ENCODE data around the gene TNRC6B.

Gene TNRC6B

DNA sequence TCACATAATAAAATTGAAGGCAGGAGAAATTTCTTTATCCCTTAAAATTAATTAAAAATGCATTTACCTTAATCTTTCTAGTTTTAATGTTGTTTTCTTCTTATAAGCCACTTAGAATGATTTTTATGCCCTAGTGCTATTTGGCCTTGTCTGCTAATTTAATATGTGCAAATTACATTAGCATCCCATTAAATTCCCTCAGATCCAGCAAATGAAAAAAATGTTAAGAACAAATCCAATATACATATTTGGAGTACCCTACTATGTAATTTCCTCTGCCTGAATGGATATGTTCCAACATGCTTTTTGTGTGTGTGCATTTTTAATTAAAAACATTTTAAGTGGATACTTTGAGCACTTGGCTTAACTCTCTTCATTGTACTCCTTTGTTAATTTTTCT, 56.9 kb downstream of the TNRC6B start:
- Histone ChIP-seq H3K27me3 (replicated peaks; ENCODE audit: control insufficient read depth, insufficient read depth, low read length) (no peaks in the 10 kb centered on the region), H3K36me3 (ENCODE audit: control insufficient read depth, insufficient read depth, low read length, severe bottlenecking) (peaks cover 13% of the 10 kb centered on the region), H3K4me3 (ENCODE audit: low read length) (no peak overlapping the region), H3K9ac (ENCODE audit: low read length) (no peak overlapping the region), H3K4me1 (ENCODE audit: control insufficient read depth, insufficient read depth, low read length) (peaks cover 27% of the 10 kb centered on the region), H3K9me3 (ENCODE audit: control insufficient read depth, low read length) (no peaks in the 10 kb centered on the region)
- DNase-seq (ENCODE audit: low read depth), result no peak

DNA sequence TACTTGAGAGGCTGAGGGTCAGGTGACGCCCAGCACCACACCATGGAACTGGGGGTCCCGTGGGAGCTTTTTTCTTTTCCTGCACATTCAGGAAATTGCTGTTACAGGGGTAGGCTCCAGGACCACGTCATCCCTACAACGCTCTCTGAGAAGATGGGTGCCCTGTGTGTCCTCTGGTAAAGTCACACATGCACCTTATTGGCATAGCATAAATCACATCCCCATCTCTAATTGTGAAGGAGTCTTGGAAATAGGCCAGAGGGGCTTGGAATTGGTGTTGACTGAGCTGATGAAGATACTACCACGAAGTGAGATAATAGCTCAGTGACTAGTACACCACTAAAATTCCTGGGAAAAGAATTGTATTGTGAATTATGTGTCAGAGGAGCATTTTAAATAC, 57.6 kb downstream of the TNRC6B start:
- H3K4me3 ChIP-seq (ENCODE audit: low read length), result no peak overlapping the region
- peaks cover 27% of the 10 kb centered on the region for H3K4me1 ChIP-seq (ENCODE audit: control insufficient read depth, insufficient read depth, low read length)
- no peak overlapping the region for H3K9ac ChIP-seq (ENCODE audit: low read length)
- no peaks in the 10 kb centered on the region for H3K27me3 ChIP-seq (replicated peaks; ENCODE audit: control insufficient read depth, insufficient read depth, low read length)
- H3K36me3 ChIP-seq (ENCODE audit: control insufficient read depth, insufficient read depth, low read length, severe bottlenecking), result peaks cover 11% of the 10 kb centered on the region
- H3K9me3 ChIP-seq (ENCODE audit: control insufficient read depth, low read length), result no peaks in the 10 kb centered on the region
- DNase-seq (ENCODE audit: low read depth), result no peak

DNA sequence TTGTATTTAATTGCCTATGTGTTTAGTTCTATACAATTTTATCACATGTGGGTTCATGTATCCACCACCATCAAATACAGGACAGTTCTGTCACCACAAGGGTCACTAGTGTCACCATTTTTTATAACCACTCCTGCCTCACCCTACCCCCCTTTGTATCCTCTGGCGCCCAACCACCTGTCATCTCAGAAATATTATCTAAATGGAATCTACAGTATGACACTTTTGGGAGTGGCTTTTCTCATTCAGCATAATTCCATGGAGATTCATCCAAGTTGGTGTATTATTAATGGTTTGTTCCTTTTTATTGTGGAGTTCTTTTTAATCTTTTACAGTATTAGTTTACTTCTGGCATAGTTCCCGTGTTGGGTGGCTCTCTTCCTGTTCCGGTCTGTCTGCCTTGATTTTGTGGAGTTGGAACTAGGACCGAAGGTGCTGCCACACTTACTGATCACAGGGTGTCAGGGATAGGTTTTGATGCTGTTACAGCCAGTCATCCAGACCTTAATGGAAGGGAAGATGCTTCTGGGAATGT, 58.5 kb downstream of the TNRC6B start:
- Histone ChIP-seq H3K4me1 (ENCODE audit: control insufficient read depth, insufficient read depth, low read length) (peaks cover 27% of the 10 kb centered on the region), H3K36me3 (ENCODE audit: control insufficient read depth, insufficient read depth, low read length, severe bottlenecking) (peaks cover 7% of the 10 kb centered on the region), H3K27me3 (replicated peaks; ENCODE audit: control insufficient read depth, insufficient read depth, low read length) (no peaks in the 10 kb centered on the region), H3K9ac (ENCODE audit: low read length) (no peak overlapping the region), H3K9me3 (ENCODE audit: control insufficient read depth, low read length) (no peaks in the 10 kb centered on the region), H3K4me3 (ENCODE audit: low read length) (no peak overlapping the region)
- no peak for DNase-seq (ENCODE audit: low read depth)

DNA sequence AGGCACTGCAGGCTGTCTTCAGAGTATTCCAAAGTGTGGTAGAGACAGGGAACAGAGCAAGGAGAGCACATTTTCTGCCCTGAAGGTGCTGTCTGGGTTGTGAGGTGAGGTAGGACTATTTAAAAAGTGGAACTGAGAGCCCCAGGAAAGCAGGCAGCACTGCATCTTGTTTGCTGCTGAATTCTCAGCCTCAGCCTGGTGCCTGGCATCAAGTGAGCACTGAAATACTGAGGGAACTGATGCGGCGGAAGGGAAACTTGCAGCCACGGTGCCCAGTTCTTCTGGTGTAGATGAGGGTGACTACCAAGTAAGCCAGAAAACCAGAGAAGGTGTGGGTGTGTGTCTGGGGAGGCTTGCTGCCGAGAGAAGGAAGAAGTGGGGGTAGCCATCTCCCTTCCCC, 59.5 kb downstream of the TNRC6B start:
- peaks cover 27% of the 10 kb centered on the region for H3K4me1 ChIP-seq (ENCODE audit: control insufficient read depth, insufficient read depth, low read length)
- H3K36me3 ChIP-seq (ENCODE audit: control insufficient read depth, insufficient read depth, low read length, severe bottlenecking), result peaks cover 2% of the 10 kb centered on the region
- no peak for DNase-seq (ENCODE audit: low read depth)
- no peak overlapping the region for H3K9ac ChIP-seq (ENCODE audit: low read length)
- no peaks in the 10 kb centered on the region for H3K9me3 ChIP-seq (ENCODE audit: control insufficient read depth, low read length)
- no peak overlapping the region for H3K4me3 ChIP-seq (ENCODE audit: low read length)
- no peaks in the 10 kb centered on the region for H3K27me3 ChIP-seq (replicated peaks; ENCODE audit: control insufficient read depth, insufficient read depth, low read length)

DNA sequence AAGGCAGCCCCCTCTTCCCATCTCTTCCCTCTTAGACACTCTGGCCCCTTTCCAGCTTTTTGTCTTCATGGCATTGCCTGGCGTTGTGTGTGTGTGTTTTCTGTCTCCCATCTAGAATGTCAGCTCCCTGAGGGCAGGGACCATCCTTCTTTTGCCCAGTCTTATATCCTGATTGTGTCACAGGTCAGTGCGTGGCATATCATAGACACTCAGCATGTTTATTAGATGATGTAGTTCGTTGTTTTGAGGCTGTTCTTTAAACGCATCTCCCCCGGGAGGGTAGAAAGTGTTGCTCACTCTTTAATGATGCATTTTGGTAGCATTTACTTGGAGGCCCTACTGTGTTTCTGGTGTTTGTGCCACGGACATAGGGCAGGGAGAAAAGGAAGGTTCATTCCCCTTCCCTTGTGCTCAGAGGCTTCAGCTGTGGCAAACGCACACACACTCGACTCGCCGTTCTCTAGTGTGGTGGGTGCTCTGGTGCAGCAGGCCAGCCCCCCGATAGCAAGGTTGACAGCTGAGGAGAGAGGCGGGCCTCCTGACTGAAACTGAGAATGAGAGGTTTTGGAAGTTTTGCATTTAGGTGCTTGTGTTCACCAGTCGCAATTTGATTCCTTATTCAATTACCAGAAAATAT, 60.2 kb downstream of the TNRC6B start:
- no peak for DNase-seq (ENCODE audit: low read depth)
- H3K36me3 ChIP-seq (ENCODE audit: control insufficient read depth, insufficient read depth, low read length, severe bottlenecking), result no peaks in the 10 kb centered on the region
- no peak overlapping the region for H3K9ac ChIP-seq (ENCODE audit: low read length)
- H3K4me1 ChIP-seq (ENCODE audit: control insufficient read depth, insufficient read depth, low read length), result peaks cover 27% of the 10 kb centered on the region
- no peaks in the 10 kb centered on the region for H3K27me3 ChIP-seq (replicated peaks; ENCODE audit: control insufficient read depth, insufficient read depth, low read length)
- H3K4me3 ChIP-seq (ENCODE audit: low read length), result no peak overlapping the region
- no peaks in the 10 kb centered on the region for H3K9me3 ChIP-seq (ENCODE audit: control insufficient read depth, low read length)

DNA sequence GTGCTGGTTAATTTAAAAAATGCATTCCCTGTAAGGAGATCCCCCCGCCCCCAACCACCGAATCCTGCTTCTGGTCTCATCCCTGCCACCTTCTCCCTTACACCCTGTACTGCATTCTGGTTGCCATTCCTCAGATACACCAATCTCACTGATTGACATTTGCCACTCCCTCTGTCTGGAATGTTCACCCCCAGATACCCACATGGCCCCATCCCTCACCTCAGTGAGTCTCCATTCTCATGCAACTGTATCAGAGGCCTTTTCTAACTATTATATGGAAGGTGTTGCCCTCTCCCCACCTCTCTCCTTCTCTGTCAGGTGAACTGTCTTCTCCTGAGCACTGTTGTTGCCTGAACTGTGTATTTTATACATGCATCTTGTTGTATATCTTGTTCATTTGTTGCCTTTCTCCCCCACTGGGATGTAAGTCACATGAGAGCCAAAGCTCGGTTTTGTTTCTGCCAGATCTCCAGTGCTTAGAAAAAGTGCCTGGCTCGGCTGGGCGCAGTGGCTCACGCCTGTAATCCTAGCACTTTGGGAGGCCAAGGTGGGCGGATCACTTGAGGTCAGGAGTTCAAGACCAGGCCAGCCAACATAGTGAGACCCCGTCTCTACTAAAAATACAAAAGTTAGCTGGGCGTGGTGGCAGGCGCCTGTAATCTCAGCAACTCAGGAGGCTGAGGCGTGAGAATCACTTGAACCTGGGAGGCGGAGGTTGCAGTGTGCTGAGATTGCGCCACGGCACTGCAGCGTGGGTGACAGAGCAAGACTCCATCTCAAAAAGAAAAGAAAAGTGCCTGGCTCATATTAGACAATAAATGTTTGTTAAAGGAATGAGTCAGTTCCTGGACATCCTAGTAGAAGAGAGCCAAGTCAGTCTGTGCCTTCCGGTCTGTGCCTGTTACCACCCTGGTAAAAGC, 61.0 kb downstream of the TNRC6B start:
- H3K4me1 ChIP-seq (ENCODE audit: control insufficient read depth, insufficient read depth, low read length), result peaks cover 27% of the 10 kb centered on the region

DNA sequence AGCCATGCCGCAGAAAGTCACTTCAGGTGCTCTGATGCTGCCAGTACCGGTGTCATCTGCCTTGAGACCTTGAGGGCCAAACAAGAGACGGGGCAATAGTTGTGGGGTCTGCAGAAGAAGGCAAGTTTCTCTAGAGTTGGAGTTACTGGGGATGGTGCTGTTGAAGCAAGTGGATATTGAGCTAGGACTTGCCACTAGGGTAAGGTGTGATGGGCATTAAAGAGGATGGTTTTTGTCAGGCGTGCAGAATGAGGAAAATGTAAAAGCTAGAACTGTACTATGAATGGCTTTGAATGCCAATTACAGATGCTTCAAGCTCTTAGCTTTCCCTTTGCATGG, 61.6 kb downstream of the TNRC6B start:
- H3K27me3 ChIP-seq (replicated peaks; ENCODE audit: control insufficient read depth, insufficient read depth, low read length), result no peaks in the 10 kb centered on the region
- no peak overlapping the region for H3K9ac ChIP-seq (ENCODE audit: low read length)
- H3K9me3 ChIP-seq (ENCODE audit: control insufficient read depth, low read length), result no peaks in the 10 kb centered on the region
- peaks cover 27% of the 10 kb centered on the region for H3K4me1 ChIP-seq (ENCODE audit: control insufficient read depth, insufficient read depth, low read length)
- DNase-seq (ENCODE audit: low read depth), result no peak
- H3K4me3 ChIP-seq (ENCODE audit: low read length), result no peak overlapping the region
- H3K36me3 ChIP-seq (ENCODE audit: control insufficient read depth, insufficient read depth, low read length, severe bottlenecking), result no peaks in the 10 kb centered on the region

More for the DNA sequence above, 61.0 kb downstream of the TNRC6B start:
- H3K4me3 ChIP-seq (ENCODE audit: low read length), result no peak overlapping the region
- no peaks in the 10 kb centered on the region for H3K36me3 ChIP-seq (ENCODE audit: control insufficient read depth, insufficient read depth, low read length, severe bottlenecking)
- DNase-seq (ENCODE audit: low read depth), result peak; percentile 48
- H3K9me3 ChIP-seq (ENCODE audit: control insufficient read depth, low read length), result no peaks in the 10 kb centered on the region
- no peak overlapping the region for H3K9ac ChIP-seq (ENCODE audit: low read length)
- no peaks in the 10 kb centered on the region for H3K27me3 ChIP-seq (replicated peaks; ENCODE audit: control insufficient read depth, insufficient read depth, low read length)

DNA sequence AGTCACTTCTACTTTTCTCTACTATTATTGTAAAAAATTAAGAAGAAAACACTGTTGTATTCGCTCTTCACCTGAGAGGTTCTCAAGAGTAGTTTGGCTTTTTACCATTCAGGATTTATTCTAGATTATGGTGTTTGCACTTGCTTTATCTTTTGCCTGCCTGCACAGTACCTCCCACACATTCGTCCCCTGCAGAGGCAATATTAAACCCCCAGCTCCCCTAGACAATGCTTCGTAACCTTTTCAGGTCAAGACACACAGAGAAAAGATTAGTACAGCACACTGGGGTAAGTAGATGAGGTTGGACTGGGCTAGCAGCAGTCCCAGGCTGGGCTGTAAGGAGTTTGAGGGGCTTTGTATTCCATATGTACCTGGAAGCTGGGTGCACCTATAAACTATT, 62.4 kb downstream of the TNRC6B start:
- Histone ChIP-seq H3K9ac (ENCODE audit: low read length) (no peak overlapping the region), H3K9me3 (ENCODE audit: control insufficient read depth, low read length) (no peaks in the 10 kb centered on the region), H3K4me3 (ENCODE audit: low read length) (no peak overlapping the region), H3K27me3 (replicated peaks; ENCODE audit: control insufficient read depth, insufficient read depth, low read length) (no peaks in the 10 kb centered on the region), H3K4me1 (ENCODE audit: control insufficient read depth, insufficient read depth, low read length) (peaks cover 27% of the 10 kb centered on the region), H3K36me3 (ENCODE audit: control insufficient read depth, insufficient read depth, low read length, severe bottlenecking) (no peaks in the 10 kb centered on the region)
- DNase-seq (ENCODE audit: low read depth), result no peak

DNA sequence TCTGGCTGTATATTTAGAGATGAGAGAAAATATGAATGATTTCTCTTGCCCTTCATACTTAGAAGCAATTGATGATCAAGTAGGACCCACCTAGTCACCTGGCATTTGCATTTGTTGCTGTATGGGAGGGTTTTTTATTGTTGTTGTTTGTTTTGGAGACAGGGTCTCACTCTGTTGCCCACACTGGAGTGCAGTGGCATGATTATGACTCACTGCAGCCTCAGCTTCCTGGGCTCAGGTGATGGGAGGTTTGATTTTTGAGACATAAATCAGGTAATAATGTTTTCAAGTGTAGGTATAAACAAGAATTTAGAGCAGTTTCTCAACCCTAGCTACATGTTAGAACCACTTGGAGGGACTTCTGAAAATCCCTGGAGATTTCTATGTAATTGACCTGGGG, 63.0 kb downstream of the TNRC6B start:
- no peak for DNase-seq (ENCODE audit: low read depth)
- H3K27me3 ChIP-seq (replicated peaks; ENCODE audit: control insufficient read depth, insufficient read depth, low read length), result no peaks in the 10 kb centered on the region
- H3K9me3 ChIP-seq (ENCODE audit: control insufficient read depth, low read length), result no peaks in the 10 kb centered on the region
- H3K36me3 ChIP-seq (ENCODE audit: control insufficient read depth, insufficient read depth, low read length, severe bottlenecking), result no peaks in the 10 kb centered on the region
- H3K9ac ChIP-seq (ENCODE audit: low read length), result no peak overlapping the region
- H3K4me1 ChIP-seq (ENCODE audit: control insufficient read depth, insufficient read depth, low read length), result peaks cover 22% of the 10 kb centered on the region
- no peak overlapping the region for H3K4me3 ChIP-seq (ENCODE audit: low read length)

DNA sequence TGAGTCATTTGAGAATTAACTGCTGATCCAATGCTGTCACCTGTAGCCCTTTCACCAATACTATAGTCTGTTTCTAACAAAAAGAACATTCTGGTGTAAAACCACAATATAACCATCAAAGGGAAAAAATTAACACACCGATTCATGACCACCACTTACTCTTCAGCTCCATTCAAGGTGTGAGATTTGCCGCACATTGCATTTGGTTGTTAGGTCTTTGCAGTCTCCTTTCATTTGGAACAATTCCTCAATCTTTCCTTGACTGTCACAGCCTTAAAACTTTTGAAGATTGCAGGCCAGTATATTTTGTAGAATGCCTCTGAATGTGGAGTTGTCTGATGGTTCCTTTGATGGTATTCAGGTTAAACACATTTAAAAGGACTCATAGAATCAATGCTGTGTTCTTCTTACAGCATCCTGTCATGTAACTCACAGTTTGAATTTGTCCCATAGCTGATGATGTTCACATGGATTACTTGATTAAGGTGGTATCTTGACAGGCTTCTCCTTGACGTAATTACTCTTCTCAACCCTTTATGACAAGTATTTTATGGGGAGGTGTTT, 63.6 kb downstream of the TNRC6B start:
- Histone ChIP-seq H3K9me3 (ENCODE audit: control insufficient read depth, low read length) (no peaks in the 10 kb centered on the region), H3K4me1 (ENCODE audit: control insufficient read depth, insufficient read depth, low read length) (peaks cover 17% of the 10 kb centered on the region), H3K27me3 (replicated peaks; ENCODE audit: control insufficient read depth, insufficient read depth, low read length) (no peaks in the 10 kb centered on the region), H3K9ac (ENCODE audit: low read length) (no peak overlapping the region), H3K36me3 (ENCODE audit: control insufficient read depth, insufficient read depth, low read length, severe bottlenecking) (no peaks in the 10 kb centered on the region), H3K4me3 (ENCODE audit: low read length) (no peak overlapping the region)
- no peak for DNase-seq (ENCODE audit: low read depth)

DNA sequence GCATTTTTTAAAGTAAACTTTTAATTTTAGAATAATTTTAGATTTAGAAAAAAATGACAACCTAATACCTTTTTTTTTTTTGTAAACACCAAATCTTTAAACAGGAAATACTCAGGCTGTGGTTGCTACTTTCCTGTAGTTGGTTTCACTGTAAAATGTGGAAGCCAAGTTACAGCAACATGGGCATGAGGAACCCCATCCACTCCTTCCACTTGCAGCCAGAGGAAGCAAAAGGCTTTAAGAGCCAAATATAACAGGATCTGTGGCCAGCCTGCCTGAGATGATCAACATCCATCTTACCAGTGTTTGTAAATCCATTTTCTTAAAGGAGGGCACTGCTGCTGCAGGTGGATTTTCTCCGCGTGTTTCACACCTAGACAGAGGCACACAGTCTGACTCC, 66.2 kb downstream of the TNRC6B start:
- Histone ChIP-seq H3K27me3 (replicated peaks; ENCODE audit: control insufficient read depth, insufficient read depth, low read length) (no peaks in the 10 kb centered on the region), H3K9me3 (ENCODE audit: control insufficient read depth, low read length) (no peaks in the 10 kb centered on the region)

More for the DNA sequence above, 66.2 kb downstream of the TNRC6B start:
- DNase-seq (ENCODE audit: low read depth), result no peak
- Histone ChIP-seq H3K9ac (ENCODE audit: low read length) (no peak overlapping the region), H3K36me3 (ENCODE audit: control insufficient read depth, insufficient read depth, low read length, severe bottlenecking) (peaks cover 17% of the 10 kb centered on the region), H3K4me3 (ENCODE audit: low read length) (no peak overlapping the region), H3K4me1 (ENCODE audit: control insufficient read depth, insufficient read depth, low read length) (peaks cover 6% of the 10 kb centered on the region)

Data from adipocyte (in vitro differentiated cells).